Urothelium cell line (cell line): Measurements from ENCODE around the gene CRYBB1.
"Not testable (repeated sequence)": the region's sequence is repeated elsewhere in the genome, so short reads cannot be mapped to it uniquely, and the experiment has no call there.

ENCODE experiments used
- DNase-seq: peaks from one replicate; pipeline ENCODE4 v3.0.0; 2011; ENCODE audit warnings: low spot score, mixed read lengths
- FAIRE-seq: peaks from 2 replicates; lab custom pipeline; 2011; peaks lifted over from hg19 to GRCh38; lab: Jason Lieb, UNC

The CRYBB1 gene

GRCh38 chr22:26642465-26643417 lies 24.9 kb upstream of the CRYBB1 start:
- DNase-seq (peak; percentile 69), FAIRE-seq (no peak)

- DNase-seq (no peak), FAIRE-seq (no peak)
These were observed 18.5 kb upstream of the CRYBB1 start for GRCh38 chr22:26636296-26636695.

GRCh38 chr22:26635117-26635516 lies 17.3 kb upstream of the CRYBB1 start:
- FAIRE-seq = no peak
- DNase-seq = no peak

- no peak for FAIRE-seq
- no peak for DNase-seq
These were observed 16.4 kb upstream of the CRYBB1 start for GRCh38 chr22:26634189-26634588.

GRCh38 chr22:26632422-26633155 lies 14.8 kb upstream of the CRYBB1 start:
- no peak for DNase-seq
- peak; percentile 89 for FAIRE-seq

GRCh38 chr22:26631282-26631681 lies 13.5 kb upstream of the CRYBB1 start:
- FAIRE-seq = peak; percentile 90
- no peak for DNase-seq

- FAIRE-seq (peak; percentile 69), DNase-seq (no peak)
These were observed 12.3 kb upstream of the CRYBB1 start for GRCh38 chr22:26629988-26630761.

- DNase-seq = no peak
- FAIRE-seq = no peak
These were observed 7.0 kb upstream of the CRYBB1 start for GRCh38 chr22:26624803-26625202.

- FAIRE-seq (no peak), DNase-seq (no peak)
These were observed 6.2 kb upstream of the CRYBB1 start for GRCh38 chr22:26623984-26624383.

- DNase-seq (no peak), FAIRE-seq (no peak)
These were observed 3.8 kb upstream of the CRYBB1 start, which contains the start of gene CRYBA4 for GRCh38 chr22:26621663-26622062. TSS of gene CRYBA4 (plus strand) at chr22:26621963. CDS start at chr22:26622597, 634 bp downstream.

GRCh38 chr22:26620197-26620596 lies 2.4 kb upstream of the CRYBB1 start:
- DNase-seq (no peak), FAIRE-seq (no peak)

GRCh38 chr22:26619510-26619909 lies 1.7 kb upstream of the CRYBB1 start:
- peak; percentile 74 for DNase-seq
- FAIRE-seq = no peak

GRCh38 chr22:26618455-26618854 lies 628 bp upstream of the CRYBB1 start:
- FAIRE-seq (peak; percentile 37), DNase-seq (no peak)

- FAIRE-seq = no peak
- no peak for DNase-seq
These were observed 1.2 kb downstream of the CRYBB1 start for GRCh38 chr22:26616650-26617049.

GRCh38 chr22:26615830-26616435 lies 1.9 kb downstream of the CRYBB1 start:
- FAIRE-seq = peak; percentile 32
- DNase-seq = no peak

GRCh38 chr22:26615149-26615548 lies 2.7 kb downstream of the CRYBB1 start:
- FAIRE-seq (peak; percentile 85), DNase-seq (no peak)

- FAIRE-seq (peak; percentile 30), DNase-seq (no peak)
These were observed 3.5 kb downstream of the CRYBB1 start for GRCh38 chr22:26614322-26614721.

GRCh38 chr22:26613753-26614152 lies 4.1 kb downstream of the CRYBB1 start:
- FAIRE-seq, DNase-seq: not testable (repeated sequence)

- FAIRE-seq = peak; percentile 91
- no peak for DNase-seq
These were observed 5.2 kb downstream of the CRYBB1 start for GRCh38 chr22:26612652-26613051.

- FAIRE-seq (no peak), DNase-seq (no peak)
These were observed 6.8 kb downstream of the CRYBB1 start for GRCh38 chr22:26610996-26611395.
